Parathyroid adenoma (tissue), 2 donors: Measurements from ENCODE around the gene MYDGF.

Experiments used
- H2AFZ ChIP-seq: fragments of 300-600 bp; sonication (generic); one replicate; pipeline ENCODE4 v1.7.0; 2017; ENCODE audit warnings: antibody characterized with exemption, mild to moderate bottlenecking
- H3K27ac ChIP-seq: fragments of 300-600 bp; sonication (generic); one replicate; pipeline ENCODE4 v1.7.0; 2017
- H3K27me3 ChIP-seq: fragments of 300-600 bp; sonication (generic); one replicate; pipeline ENCODE4 v1.7.0; 2017; ENCODE audit warnings: low read length; ENCODE audit not compliant: control insufficient read depth, insufficient read depth
- H3K36me3 ChIP-seq: fragments of 300-600 bp; sonication (generic); one replicate; pipeline ENCODE4 v1.7.0; 2017; ENCODE audit warnings: low read length; ENCODE audit not compliant: control insufficient read depth, insufficient read depth
- H3K4me1 ChIP-seq: fragments of 300-600 bp; sonication (generic); one replicate; pipeline ENCODE4 v1.7.0; 2017; ENCODE audit warnings: control low read depth
- H3K4me2 ChIP-seq: fragments of 300-600 bp; sonication (generic); one replicate; pipeline ENCODE4 v1.7.0; 2017; ENCODE audit warnings: low read length
- H3K4me3 ChIP-seq: fragments of 300-600 bp; sonication (generic); one replicate; pipeline ENCODE4 v1.7.0; 2017; ENCODE audit warnings: low read depth, low read length
- H3K79me2 ChIP-seq: fragments of 300-600 bp; sonication (generic); one replicate; pipeline ENCODE4 v1.7.0; 2017; ENCODE audit warnings: control low read depth
- H3K9ac ChIP-seq: fragments of 300-600 bp; sonication (generic); one replicate; pipeline ENCODE4 v1.7.0; 2017; ENCODE audit warnings: mild to moderate bottlenecking
- H3K9me3 ChIP-seq: fragments of 300-600 bp; sonication (generic); one replicate; pipeline ENCODE4 v1.7.0; 2017; ENCODE audit warnings: low read length; ENCODE audit not compliant: control insufficient read depth
- TF ChIP-seq, protein P1 (sequence below): fragments of 300-600 bp; sonication (generic); IDR thresholded peaks from one replicate; pipeline ENCODE4 v1.7.0; 2017; ENCODE audit warnings: antibody characterized with exemption, mild to moderate bottlenecking
- donor health status: primary hyperparathyroidism.

MYDGF gene

DNA sequence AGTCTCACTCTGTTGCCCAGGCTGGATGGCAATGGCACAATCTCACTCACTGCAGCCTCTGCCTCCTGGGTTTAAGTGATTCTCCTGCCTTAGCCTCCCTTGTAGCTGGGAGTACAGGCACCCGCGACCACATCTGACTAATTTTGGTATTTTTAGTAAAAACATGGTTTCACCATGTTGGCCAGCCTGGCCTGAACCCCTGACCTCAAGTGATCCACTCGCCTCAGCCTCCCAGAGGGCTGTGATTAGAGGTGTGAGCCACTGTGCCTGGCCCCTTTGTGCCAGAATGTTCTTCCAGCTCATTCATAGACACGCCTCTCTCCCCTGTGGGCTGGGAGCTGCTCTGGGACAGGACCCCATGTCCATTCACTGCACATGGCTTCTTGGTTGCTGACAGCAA, 9.1 kb downstream of the MYDGF start:
- Histone ChIP-seq H3K36me3 (no peaks in the 10 kb centered on the region), H3K4me3 (no peak overlapping the region), H3K4me2 (no peak overlapping the region), H2AFZ (no peak overlapping the region), H3K27ac (no peak overlapping the region), H3K9ac (no peak overlapping the region), H3K27me3 (no peaks in the 10 kb centered on the region), H3K4me1 (no peaks in the 10 kb centered on the region), H3K79me2 (no peaks in the 10 kb centered on the region), H3K9me3 (no peaks in the 10 kb centered on the region)
- TF ChIP-seq, protein P1, sequence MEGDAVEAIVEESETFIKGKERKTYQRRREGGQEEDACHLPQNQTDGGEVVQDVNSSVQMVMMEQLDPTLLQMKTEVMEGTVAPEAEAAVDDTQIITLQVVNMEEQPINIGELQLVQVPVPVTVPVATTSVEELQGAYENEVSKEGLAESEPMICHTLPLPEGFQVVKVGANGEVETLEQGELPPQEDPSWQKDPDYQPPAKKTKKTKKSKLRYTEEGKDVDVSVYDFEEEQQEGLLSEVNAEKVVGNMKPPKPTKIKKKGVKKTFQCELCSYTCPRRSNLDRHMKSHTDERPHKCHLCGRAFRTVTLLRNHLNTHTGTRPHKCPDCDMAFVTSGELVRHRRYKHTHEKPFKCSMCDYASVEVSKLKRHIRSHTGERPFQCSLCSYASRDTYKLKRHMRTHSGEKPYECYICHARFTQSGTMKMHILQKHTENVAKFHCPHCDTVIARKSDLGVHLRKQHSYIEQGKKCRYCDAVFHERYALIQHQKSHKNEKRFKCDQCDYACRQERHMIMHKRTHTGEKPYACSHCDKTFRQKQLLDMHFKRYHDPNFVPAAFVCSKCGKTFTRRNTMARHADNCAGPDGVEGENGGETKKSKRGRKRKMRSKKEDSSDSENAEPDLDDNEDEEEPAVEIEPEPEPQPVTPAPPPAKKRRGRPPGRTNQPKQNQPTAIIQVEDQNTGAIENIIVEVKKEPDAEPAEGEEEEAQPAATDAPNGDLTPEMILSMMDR, result no peak

DNA sequence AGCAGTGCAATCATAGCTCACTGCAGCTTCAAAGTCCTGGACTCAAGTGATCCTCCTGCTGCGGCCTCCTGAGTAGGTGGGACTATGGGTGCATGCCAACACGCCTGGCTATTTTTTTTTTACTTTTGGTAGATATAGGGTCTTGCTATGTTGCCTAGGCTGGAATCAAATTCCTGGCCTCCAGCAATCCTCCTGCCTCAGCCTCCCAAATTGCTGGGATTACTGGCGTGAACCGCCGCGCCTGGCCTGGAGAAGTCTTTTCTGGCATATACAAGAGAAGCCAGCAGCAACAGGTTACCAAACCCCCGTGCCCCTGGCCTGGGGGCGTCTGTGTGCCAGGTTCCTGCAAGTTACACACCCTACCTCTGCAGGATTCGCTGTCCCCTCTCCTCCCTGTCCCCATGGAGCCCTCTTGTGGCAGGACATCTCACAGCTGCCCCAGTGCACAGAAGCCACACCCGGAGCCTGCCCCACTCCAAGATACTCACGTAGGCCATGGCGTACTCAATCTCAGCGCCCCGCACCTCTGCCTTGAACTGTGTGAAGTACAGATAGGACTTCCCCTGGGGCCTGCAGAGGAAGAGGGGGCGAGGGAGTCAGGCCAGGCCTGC, 9.9 kb downstream of the MYDGF start:
- H3K9ac ChIP-seq, result no peak overlapping the region
- H3K4me2 ChIP-seq, result no peak overlapping the region
- no peaks in the 10 kb centered on the region for H3K9me3 ChIP-seq
- no peak overlapping the region for H3K27ac ChIP-seq
- TF ChIP-seq, protein P1, result peak; percentile 20
- H3K4me3 ChIP-seq, result no peak overlapping the region
- no peaks in the 10 kb centered on the region for H3K27me3 ChIP-seq
- H3K4me1 ChIP-seq, result no peaks in the 10 kb centered on the region
- H3K79me2 ChIP-seq, result no peaks in the 10 kb centered on the region
- no peak overlapping the region for H2AFZ ChIP-seq
- H3K36me3 ChIP-seq, result no peaks in the 10 kb centered on the region

DNA sequence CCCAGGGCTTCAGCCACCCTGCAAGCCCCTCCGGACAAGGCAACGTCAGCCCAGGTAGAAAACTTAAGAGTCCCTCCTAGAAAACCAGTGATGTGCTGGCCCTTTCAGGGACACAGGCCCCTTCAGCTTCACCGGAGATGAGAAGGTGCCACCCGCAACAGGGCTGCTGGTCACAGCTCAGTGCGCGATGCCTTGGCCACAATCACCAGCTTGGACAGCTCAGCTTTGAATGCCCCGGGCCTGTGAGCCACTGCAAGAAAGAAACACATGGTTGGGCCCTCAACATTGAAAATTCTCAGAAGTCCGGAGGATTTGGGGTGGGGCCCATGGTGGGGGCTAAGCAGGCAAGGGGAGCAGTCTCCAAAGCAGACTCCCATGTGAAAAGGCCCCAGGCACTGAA, 12.3 kb downstream of the MYDGF start:
- no peak overlapping the region for H3K4me2 ChIP-seq
- no peak overlapping the region for H3K27ac ChIP-seq
- TF ChIP-seq, protein P1, result no peak
- H3K9ac ChIP-seq, result no peak overlapping the region
- H2AFZ ChIP-seq, result no peak overlapping the region
- H3K27me3 ChIP-seq, result no peaks in the 10 kb centered on the region
- H3K79me2 ChIP-seq, result no peaks in the 10 kb centered on the region
- H3K4me1 ChIP-seq, result no peaks in the 10 kb centered on the region
- H3K9me3 ChIP-seq, result no peaks in the 10 kb centered on the region
- H3K4me3 ChIP-seq, result no peak overlapping the region
- H3K36me3 ChIP-seq, result no peaks in the 10 kb centered on the region

DNA sequence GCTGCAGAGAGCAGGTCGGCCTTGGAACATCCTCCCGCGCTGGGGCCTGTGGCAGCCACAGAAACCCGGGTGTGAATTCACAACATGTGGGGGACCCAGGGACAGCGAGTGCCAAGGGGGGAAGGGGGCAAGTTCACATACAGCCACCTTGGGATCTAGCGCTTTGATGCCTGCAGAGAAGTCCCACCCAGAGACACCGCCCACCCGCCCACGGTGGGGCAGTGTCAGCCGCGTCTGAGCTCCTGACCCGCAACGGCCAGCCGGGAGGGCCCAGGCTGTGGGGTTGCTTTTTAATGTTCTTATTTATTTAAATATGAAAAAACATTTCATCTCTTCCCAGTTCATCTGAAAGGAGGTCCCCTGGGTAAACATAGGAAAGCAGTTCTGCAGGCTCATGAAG, 12.9 kb downstream of the MYDGF start:
- TF ChIP-seq, protein P1, result no peak
- no peaks in the 10 kb centered on the region for H3K36me3 ChIP-seq
- H3K9me3 ChIP-seq, result no peaks in the 10 kb centered on the region
- H3K27ac ChIP-seq, result no peak overlapping the region
- H2AFZ ChIP-seq, result no peak overlapping the region
- no peaks in the 10 kb centered on the region for H3K4me1 ChIP-seq
- H3K27me3 ChIP-seq, result no peaks in the 10 kb centered on the region
- no peak overlapping the region for H3K4me3 ChIP-seq
- no peak overlapping the region for H3K4me2 ChIP-seq
- no peaks in the 10 kb centered on the region for H3K79me2 ChIP-seq
- H3K9ac ChIP-seq, result no peak overlapping the region

DNA sequence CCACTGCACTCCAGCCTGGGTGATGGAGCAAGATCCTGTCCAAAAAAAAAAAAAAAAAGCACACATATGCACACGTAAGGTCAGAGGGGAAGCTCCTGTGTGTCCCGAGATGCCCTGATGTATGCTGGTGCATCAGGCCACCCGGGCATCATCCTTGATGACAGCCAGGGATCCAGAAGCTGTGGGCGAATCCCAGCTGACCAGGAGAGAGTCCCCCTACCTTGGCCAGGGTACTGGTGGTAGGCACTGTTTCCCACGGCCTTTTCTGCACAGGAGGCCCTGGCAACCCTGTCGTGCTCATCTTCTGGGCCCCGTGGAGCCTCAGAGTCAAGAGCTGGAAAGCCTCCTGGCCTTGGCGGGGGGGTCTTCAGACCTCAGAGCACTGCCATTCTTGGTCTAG, 14.0 kb downstream of the MYDGF start:
- Histone ChIP-seq H3K4me3 (no peak overlapping the region), H3K27me3 (no peaks in the 10 kb centered on the region), H3K36me3 (no peaks in the 10 kb centered on the region), H3K4me2 (no peak overlapping the region), H3K9me3 (no peaks in the 10 kb centered on the region), H3K4me1 (no peaks in the 10 kb centered on the region), H2AFZ (no peak overlapping the region), H3K9ac (no peak overlapping the region), H3K79me2 (no peaks in the 10 kb centered on the region), H3K27ac (no peak overlapping the region)
- TF ChIP-seq, protein P1, result no peak
